HL-60/S4 (cell line): ENCODE data around the gene ARID4A.
"Not testable (repeated sequence)": the region's sequence is repeated elsewhere in the genome, so short reads cannot be mapped to it uniquely, and the experiment has no call there.

Source experiments
- in situ Hi-C: fragments of 300-500 bp; cut with MboI; formaldehyde crosslinking; loops from 2 replicates; pipeline ENCODE4 v1.14.3; 2022; ENCODE audit warnings: low sequenced_read_pairs

Gene ARID4A

DNA sequence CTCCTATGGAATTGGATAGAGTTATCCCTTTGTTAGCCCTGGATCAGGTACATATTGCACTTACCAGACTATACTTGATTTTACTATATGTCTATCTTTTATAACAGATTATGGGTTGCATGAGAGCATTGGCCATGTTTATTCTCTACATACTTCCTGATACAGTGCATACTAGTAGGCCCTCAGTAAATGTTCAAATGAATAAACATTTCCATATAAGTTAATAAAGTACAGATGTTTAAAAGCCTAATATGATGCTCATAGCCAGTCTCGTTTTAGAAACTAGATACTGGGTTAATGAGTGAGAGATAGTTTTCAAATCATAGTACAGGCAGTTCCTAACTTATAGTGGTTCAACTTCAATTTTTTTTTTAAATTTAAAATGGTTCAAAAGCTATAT is 57.9 kb downstream of the ARID4A start:
- in situ Hi-C loops, result no loop called here

DNA sequence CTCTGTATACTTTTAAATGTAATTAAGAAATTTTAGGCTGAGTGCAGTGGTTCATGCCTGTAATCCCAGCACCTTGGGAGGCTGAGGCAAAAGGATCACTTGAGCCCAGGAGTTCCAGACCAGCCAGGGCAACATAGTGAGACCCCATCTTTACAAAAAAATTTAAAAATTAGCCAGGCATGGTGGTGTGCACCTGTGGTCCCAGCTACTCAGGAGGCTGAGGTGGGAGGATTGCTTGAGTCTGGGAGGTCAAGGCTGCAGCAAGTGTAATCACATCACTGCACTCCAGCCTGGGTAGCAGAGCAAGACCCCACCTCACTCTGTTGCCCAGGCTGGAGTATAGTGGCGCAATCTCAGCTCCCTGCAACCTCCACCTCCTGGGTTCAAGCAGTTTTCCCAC is 63.9 kb downstream of the ARID4A start:
- in situ Hi-C loops, result not testable (repeated sequence)

DNA sequence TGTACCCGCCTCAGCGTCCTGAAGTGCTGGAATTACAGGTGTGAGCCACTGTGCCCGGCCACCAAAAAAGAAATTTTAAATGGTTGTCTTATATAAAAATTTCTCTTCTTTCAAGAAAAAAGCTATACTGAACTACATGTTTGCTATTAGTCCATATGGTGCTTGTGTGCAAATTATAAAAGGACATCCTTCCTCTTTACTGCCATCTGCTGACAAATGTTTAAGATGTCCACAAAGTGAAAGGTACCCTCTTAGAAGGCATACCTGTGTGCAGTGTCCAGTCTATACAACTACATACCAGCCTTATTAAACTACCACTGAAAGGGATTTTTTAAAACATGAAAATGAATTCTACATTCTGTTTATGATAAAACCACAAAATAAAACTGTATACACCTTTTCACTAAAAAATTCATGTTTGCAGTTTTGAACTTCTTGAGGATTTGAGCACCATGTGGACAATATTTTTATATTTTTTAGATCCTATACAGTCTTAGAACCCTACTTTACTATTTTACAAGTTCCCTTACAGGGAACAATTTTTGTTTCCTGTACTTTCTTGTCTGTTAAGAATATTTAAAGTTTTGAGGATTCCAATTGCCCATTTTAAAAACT is 64.5 kb downstream of the ARID4A start:
- in situ Hi-C loops, result no loop called here

DNA sequence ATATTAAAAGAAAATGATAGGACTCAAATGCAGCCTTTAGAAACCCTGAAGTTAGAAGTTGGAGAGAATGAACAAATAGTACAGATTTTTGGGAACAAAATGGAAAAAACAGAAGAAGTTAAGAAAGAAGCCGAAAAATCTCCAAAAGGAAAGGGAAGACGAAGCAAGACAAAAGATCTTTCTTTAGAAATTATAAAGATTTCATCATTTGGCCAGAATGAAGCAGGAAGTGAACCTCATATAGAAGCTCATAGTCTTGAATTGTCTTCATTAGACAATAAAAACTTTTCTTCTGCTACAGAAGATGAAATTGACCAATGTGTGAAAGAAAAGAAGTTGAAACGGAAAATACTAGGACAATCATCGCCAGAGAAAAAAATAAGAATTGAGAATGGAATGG is 66.0 kb downstream of the ARID4A start:
- in situ Hi-C loops, result no loop called here

DNA sequence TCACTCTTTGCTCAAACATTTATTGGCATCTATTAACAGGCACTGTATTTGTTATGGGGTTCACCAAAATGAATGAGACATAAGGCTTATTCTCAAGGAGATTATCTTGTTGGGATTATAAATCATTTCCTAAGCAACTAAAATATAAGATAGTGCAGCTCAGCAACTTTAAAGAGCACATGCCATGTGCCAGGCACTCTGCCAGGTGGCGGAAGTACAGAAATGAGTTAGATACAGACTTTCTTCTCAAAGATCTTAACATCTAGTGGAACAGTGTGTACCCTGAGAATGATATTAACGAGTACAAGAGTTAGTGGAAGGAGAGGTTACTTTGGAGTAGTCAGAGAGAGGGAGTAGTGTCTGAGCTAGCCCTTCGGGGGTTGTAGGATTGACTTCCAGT is 68.9 kb downstream of the ARID4A start:
- in situ Hi-C loops, result no loop called here

DNA sequence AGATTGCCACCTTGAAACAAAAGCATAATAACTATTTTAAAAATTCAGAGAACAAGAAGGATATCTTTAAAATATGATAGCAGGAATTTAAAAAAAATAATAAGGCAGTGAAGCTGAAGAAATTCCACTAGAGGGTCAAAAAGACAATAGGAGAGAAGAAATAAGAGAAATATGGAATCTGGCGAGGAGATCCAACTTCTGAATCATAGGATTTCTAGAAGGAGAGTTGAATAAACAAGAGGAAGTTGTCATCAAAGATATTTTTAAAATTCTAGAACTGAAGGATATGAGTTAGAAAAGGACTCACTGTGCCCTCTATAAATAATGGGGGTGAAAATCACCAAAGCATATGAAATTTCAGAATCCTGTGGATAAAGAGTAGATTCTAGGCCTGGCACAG is 70.6 kb downstream of the ARID4A start:
- in situ Hi-C loops, result no loop called here

DNA sequence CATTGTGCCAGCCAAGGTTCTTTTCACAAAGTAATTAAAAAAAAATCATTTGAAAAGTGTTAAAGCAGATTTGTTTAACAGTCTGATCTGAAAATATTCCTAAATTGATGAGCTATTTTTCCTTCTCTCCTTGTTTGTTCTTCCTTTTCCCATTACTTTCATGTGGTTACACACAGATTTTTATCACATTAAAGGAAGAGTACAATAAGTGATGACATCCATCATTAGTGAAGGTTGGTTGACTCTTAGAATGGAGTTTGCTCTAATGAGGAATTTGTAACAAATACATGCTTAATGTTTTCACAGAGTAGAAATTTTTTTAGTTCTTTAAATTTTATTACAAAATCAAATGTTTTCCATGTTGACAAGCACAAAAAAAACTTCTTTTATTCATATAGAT is 78.4 kb downstream of the ARID4A start:
- in situ Hi-C loops, result no loop called here

DNA sequence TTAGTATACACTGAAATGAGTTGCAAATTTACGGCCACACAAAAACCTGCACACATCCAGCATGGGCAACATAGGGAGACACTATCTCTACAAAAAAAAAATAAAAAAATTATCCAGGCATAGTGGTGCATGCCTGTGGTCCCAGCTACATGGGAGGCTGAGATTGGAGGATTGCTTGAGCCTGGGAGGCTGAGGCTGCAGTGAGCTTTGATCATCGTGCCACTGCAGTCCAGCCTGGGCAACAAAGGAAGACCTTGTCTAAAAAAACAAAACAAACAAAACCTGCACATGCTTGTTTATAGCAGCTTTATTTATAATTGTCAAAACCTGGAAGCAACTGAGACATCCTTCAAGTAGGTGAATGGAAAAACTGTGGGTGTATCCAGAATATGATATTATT is 92.5 kb downstream of the ARID4A start:
- in situ Hi-C loops, result no loop called here

DNA sequence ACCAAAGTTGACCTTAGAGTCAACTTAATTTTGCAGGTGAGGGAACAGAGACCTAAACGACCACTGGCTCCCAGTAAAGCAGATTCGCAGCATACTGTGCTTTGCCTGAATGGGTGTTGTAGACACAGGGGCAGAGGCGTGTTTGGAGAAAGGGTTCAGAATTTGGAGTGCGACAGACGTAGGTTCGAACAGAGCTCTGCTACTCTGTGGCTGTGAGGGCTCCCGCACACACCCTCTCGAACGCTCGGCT is 97.1 kb downstream of the ARID4A start:
- in situ Hi-C loops, result no loop called here

DNA sequence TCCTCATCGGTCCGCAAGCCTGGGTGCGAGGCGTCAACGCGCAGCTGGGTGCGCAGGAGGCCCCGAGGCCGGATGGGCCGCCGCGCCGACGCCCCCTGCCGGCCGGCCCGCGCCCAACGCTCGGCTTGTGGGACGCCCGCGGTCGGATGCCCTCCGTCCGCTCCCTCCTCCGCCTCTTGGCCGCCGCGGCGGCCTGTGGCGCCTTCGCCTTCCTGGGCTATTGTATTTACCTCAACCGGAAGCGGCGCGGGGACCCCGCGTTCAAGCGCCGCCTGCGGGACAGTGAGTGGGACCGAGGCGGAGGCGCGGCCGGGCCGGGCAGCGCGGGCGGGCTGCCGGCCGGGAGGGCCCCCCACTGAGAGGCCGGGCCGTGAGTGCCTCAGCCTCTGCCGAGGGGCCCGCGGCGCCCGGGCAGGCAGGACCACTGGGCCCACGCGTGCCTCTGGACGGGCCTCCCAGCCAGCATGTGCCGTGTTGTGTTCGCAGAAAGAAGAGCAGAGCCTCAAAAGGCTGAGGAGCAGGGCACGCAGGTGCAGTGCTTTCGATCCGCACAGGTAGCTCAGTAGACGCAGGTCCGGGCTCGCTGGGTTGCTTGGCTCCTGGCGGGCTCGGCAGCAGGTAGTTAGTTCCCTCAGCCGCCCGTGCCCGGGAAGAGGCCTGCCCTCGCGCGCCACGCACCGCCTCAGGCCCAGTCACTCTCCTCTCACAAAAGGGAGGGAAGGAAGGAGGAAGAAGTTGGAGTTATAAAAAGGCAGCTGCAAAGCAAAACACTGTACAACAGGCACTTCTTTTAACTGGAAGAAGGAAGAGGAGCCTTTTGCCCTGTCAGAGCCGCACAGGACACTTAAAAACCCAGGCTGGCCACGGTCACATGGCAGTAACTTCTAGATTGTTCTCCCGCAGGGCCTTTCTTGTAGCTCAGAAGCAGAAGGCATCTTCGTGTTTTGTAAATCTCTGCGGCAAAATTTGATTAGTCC is 97.7 kb downstream of the ARID4A start, which contains the start of gene TOMM20L:
Gene TOMM20L, plus strand, starts transcription at position 119 of the 977 bp plus-strand sequence. Its CDS starts 28 bp downstream, at position 147.
- in situ Hi-C loops, result no loop called here

DNA sequence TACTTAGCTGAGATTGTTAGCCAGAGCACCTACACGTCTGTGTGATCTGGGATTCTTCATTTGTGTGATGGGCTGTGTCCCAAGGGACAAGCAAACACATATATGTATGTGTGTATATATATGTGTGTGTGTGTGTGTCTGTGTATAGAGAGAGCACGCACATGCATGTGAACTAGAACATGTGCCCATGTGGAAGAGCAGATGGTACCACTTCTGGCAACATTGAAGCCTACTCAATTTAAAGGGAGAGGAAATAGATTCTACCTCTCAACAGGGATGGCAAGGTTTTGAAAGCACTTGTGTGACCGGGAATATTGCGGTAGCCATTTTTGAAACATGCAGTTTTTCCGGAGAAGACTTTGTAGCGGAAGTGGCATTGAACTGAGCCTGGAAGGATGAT is 98.8 kb downstream of the ARID4A start:
- in situ Hi-C loops, result no loop called here

DNA sequence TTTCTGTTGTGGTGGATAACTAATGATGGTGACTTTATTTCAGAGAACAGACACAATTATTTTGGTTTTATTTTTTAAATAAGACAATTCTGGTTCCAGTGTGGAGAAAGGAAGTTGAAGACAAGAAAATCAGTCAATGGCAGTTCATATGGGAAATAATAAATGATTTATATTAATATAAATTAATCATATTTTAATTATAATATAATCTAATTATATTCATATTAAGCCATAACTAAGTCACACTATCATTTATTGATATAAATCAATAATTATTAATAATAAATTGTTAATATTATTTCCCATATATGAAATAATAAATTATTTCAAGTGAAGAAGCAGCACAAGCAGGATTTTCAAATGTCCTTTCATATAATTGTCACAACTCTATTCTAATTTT is 100.1 kb downstream of the ARID4A start:
- in situ Hi-C loops, result no loop called here

DNA sequence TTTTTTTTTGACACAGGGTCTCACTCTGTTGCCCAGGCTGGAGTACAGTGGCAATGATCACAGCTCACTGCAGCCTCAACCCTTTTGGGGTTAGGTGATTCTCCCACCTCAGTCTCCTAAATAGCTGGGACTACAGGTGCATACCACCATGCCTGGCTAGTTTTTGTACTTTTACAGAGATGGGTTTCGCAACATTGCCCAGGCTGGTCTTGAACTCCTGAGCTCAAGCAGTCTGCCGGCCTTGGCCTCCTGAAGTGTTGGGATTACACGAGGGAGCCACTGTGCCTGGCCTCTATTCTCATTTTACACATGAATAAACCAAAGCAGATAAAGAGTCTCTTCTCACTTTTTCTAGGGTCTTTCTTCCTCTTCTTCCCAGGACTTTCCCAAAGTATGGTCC is 100.5 kb downstream of the ARID4A start:
- in situ Hi-C loops, result no loop called here

DNA sequence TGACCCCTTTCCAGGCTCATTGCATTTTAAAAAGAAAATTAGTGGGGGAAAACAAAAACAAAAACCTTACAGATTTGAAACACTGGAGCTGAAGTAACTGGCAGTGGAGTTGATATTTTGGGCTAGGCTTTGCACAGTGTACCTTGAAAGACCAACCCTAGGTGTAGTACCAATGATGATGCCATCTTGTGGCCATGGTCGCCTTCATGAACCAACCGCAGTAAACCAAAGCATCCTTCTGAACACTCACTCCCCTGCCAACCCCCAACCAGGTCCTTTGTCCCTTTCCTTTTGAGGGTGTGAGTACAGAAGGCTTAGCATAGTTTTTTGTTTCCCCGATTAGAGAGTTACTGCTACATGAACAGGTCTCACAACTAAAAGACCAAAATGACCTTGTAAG is 103.2 kb downstream of the ARID4A start:
- in situ Hi-C loops, result no loop called here

DNA sequence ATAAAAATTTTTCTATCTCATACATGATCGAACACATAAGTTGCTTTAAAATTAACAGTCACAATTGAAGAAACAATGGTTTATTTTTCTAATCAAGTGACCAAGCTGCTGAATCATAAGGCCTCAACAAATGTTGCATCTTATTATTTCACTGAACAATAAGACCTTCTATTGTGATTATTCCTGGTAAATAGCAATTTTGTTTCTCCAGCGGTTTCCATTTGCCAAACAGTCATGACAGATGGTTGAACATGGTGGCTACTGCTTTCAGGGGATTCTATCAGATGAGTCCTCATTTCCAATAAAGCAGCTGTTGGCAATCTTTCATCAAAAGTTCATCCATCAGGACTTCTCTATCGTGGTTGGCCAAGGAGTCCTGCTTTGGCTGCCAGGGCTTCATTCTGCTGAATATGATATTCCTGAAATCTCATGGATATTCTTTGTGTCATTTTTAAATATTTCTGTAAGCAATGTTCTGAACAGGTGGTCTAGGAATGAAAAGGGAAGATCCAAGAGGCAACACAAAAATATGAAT is 110.4 kb downstream of the ARID4A start:
- in situ Hi-C loops, result no loop called here

DNA sequence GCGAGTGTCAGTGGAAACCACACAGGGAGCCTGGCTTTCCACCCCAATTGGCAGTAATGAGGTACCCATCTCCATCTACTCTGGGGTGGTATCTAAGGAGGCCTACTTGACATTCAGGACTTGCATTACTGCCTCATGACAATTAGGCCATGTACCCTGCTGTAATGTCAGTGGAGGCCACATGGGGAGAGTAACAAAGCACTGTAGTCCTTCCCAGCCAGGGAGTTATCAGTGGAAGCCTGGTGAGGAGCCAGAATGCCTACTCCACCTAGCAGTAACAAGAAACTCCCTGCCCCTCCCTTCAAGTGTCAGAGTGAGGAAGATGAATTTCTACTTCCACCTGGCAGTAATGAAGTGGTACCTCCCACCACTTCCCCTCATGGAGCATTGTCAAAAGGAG is 116.5 kb downstream of the ARID4A start:
- in situ Hi-C loops, result no loop called here

DNA sequence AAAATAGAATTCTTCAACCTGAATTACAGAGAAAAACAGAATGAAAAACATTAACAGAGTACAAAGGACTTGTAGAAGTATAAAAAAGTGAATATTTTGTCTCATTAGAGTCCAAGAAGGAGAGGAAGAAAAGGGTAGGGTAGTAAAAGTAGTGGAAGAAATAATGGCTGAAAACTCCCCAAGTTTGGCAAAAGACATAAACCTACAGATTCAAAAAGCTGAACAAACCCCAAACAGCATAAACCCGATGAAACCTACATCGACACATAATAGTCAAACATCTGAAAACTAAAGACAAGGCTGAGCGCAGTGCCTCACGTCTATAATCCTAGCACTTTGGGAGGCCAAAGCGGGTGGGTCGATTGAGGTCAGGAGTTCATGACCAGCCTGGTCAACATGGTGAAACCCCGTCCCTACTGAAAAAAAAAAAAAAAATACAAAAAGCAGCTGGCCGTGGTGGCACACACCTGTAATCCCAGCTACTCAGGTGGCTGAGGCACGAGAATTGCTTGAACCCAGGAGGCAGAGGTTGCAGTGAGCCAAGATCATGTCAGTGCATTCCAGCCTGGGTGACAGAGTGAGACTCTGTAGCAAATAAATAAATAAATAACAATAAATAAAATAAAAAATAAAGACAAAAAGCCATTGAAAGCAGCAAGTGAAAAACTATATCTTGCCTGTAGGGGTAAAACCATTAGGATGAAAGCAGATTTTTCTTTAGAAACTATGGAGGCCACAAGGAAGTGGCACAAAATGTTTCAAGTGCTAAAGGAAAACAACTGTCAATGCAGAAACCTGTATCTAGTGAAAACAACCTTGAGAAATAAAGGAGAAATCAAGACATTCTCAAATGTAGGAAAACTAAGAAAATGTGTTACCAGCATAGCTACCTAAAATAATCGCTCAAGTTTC is 117.5 kb downstream of the ARID4A start:
- in situ Hi-C loops, result no loop called here

DNA sequence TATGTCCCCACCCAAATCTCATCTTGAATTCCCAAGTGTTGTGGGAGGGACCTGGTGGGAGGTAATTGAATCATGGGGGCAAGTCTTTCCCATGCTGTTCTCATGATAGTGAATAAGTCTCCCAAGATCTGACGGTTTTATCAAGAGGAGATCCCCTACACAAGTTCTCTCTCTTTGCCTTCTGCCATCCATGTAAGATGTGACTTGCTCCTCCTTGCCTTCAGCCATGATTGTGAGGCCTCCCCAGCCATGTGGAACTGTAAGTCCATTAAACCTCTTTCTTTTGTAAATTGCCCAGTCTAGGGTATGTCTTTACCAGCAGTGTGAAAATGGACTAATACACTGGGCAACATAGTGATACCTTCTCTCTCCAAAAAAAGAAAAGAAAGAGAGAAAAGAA is 118.6 kb downstream of the ARID4A start:
- in situ Hi-C loops, result not testable (repeated sequence)
